HG03045 (cell line): ENCODE results near the gene HDHD2.
A peak's percentile ranks its signal among the peaks of the same experiment; 100 is the strongest.

Experiments used
- ATAC-seq: cut with Tn5 transposase; IDR thresholded peaks from one replicate; pipeline ENCODE4 v1.9.1; 2021; ENCODE audit warnings: mild to moderate bottlenecking, moderate library complexity; ENCODE audit not compliant: unreplicated experiment

HDHD2 gene

DNA sequence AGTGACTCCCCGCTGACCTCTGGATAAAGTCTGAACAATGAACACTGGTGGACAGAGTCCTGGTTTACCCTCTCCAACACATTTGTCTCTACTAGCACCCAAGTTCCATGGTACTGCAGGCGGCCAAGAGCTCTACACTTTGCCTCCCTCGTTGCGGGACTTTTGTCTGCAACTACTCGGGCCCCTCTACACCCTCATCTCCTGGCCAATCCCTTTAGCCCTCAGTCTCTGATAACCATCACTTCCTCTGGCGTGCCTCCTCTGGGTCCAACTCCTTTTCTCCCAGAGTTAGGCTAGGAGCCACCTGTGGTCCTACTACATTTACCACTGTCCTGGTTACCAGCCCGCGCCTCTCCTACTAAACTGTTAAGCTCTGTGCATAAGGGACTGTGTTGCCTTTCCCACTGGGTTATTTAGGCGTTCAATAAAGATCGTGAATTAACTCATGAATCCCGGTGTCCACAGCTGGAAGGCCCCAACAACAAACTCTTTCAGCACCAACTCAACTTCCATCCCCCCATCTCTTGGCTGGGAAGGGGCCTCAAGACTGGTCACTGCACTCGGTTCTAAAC, 757 bp downstream of the HDHD2 start:
- ATAC-seq: no peak

- no peak for ATAC-seq
These were observed 4.1 kb downstream of the HDHD2 start for GRCh38 chr18:47146206-47146605.

DNA sequence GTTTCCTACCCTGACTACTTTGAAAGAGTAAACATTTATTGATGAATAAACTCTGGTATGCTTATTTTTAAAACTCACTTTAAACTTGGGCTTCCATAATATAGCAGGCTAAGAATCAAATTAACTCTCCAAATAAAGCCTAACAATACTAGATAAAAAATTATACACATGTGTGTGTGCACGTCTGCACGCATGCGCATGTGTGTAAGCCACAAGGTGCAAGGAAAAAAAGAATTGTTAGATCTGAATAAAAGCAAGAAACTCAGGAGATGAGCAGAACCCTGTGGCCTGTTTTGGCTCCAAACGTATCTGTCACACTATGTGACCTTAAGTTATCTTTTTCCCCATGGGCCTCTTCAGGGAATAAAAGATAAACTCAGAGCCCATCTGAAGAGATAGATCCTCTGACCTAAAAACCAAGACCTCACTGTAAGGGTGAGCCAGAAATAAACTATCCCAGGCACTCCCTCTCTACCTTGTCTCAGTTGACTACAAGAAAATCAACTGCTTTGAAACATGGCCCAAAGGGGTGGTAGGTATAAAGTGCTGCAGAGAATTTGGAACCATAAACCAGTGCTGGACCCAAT, 6.3 kb downstream of the HDHD2 start:
- no peak for ATAC-seq

DNA sequence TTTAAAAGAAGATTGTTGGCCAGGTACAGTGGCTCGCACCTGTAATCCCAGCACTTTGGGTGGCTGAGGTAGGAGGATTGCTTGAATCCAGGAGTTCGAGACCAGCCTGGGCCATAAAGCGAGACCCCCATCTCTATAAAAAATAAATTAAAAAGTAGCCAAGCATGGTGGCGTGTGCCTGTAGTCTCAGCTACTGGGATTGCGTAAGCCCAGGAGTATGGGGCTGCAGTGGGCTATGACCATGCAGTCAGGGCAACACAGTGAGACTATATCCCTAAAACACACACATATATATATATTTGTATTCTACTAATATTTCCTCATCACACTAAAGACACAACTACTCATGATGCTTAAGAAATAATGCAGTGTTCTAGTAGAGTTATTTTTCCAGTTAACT, 7.1 kb downstream of the HDHD2 start:
- no peak for ATAC-seq

- ATAC-seq: no peak
These were observed 9.0 kb downstream of the HDHD2 start for GRCh38 chr18:47141289-47141688.

DNA sequence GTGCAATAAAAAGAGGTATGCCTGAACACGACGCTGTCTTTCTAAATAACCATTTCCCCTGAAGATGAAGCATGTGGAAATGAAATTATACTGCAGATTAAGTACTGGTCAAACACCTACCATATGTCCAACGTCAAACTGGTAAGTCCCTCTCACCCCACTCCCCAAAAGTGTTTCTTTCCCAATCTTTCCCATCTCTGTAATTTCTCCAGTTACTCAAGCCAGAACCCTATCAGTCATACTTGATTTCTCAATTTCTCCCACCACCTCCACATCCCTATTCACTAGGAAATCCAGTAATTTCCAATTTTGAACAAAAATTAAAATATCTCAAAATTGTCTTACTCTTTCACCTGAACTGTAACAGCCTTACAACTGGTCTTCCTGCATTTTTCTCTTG, 29.2 kb downstream of the HDHD2 start:
- ATAC-seq: no peak

DNA sequence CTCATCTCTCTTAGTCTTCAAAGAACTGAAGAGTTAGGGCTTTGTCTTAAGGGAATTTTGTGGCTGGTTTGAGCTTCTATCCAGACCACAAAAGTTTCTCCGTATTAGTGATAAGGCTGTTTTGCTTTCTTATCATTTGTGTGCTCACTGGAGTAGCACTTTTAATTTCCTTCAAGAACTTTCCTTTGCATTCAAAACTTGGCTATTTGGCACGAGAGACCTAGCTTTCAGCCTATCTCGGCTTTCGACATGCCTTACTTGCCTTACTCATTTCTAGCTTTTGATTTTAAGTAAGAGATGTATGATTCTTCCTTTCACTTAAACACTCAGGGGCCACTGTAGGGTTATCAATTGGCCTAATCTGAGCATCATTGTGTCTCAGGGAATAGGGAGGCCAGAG, 29.9 kb downstream of the HDHD2 start:
- peak; percentile 78 for ATAC-seq

DNA sequence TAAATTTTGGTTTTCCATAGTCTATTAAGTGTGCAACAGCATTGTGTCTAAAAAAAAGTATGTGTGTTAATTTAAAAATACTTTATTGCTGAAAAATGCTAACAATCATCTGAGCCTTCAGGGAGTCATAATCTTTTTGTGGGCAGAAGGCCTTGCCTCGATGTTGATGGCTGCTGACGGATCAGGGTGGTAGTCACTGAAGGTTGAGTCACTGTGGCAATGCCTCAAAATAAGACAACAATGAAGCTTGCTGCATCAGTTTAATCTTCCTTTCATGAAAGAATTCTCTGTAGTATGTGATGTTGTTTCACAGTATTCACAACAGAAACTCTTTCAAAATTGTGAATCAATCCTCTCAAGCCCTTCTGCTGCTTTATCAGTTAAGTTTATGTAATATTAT, 31.3 kb downstream of the HDHD2 start:
- ATAC-seq: no peak

GRCh38 chr18:47115205-47115604, 35.1 kb downstream of the HDHD2 start:
- no peak for ATAC-seq

- ATAC-seq: no peak
These were observed 36.3 kb downstream of the HDHD2 start for GRCh38 chr18:47113796-47114540.

DNA sequence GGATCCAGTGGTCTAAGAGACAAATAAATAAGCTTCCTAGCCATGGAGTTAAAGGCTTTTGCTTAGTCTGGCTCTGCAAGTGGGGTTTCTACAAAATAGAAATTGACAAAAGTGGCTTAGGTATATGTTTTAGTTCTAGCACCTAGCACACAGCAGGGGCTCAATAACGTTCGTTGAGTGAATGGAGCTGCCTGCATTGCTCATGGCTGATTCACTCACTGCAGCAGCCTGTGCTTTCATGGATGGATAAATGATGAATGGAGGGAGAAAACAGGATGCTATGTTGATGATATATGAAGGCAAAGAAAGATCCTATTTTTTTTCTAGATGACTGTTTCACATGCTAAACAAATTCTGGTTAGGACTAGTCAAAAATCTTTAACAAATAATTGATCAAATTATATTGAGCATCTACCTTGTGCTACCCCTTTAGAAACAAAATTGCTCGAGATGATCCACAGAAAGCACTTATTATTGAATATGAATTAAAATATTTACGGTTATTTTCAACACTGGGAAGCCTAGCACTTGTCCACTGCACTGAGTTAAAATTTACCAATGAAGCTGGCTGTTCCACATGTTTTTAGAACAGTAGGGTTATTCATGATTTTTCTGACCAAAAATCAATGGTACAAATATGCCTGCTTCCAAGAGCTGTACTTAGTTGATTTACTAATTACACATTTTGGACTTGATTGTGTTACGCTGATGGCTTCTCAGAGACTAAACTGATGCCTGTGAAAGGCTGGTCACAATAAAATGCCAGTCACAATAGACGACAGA, 39.6 kb downstream of the HDHD2 start:
- no peak for ATAC-seq

- ATAC-seq: no peak
These were observed 40.6 kb downstream of the HDHD2 start for GRCh38 chr18:47109720-47110119.

DNA sequence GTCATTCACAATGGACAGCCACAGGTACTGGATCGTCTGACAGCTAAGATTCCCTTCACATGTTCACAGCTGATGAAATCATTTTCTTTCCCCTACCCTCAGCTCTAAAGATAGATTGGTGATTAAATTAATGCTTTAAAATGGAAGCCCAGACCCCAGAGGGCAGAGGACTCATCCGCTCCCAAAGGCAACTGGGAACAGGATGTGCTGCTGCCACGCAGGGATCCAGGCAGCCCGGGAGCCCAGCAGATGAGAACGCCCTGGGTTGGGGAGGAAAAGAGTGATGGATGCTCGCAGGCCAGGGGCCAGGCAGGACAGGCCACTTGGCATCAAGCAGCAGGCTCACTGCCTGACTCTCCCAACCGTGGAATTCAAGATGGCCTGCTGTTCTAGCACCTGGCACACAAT, 41.3 kb downstream of the HDHD2 start:
- ATAC-seq: no peak

- ATAC-seq: no peak
These were observed 41.9 kb downstream of the HDHD2 start for GRCh38 chr18:47108373-47108772.

DNA sequence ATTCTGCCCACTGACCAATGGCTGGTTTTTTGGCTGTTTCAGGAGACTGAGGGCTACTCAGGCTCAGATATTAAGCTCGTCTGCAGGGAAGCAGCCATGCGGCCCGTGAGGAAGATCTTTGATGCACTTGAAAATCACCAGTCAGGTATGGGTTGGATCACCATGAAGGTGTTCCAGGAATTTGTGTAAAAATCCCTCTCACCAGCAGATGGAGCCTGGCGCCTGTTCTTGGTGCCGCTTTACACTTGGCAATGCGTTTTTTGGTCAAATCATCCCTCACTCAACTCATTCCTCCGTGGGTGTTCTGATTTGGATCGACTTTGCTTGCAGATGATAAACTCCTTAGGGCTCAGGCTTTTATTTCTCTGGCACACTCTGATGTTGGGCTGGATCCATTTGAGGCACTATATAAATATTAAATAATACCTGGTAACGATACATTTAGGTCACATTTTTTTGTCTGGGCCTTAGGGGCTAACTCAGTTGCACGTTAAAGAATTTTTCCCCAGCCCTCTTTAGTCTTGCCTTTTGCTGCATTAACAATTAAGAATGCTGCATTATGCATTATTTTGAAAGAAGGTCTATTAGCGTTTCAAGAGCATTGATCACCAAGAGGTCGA, 50.0 kb downstream of the HDHD2 start:
- no peak for ATAC-seq

DNA sequence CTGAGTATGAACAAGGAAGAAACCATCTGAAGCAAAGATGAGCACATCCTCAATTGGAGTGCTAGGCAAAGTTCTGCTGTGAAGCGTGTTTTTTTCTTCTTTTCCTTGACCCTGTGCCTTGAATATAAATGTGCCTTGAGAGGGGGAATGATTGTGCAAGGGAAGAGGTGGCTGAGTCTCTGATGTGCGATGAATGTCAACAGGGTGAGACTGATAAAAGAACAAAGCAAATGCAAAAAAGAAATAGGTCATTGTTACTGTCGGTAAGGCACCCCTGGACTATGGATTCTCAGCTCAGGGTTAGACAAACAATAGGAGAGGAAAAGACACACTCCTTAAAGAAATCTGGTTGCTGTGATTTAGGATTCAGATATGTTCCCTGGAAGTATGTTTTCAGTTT, 54.5 kb downstream of the HDHD2 start:
- no peak for ATAC-seq

DNA sequence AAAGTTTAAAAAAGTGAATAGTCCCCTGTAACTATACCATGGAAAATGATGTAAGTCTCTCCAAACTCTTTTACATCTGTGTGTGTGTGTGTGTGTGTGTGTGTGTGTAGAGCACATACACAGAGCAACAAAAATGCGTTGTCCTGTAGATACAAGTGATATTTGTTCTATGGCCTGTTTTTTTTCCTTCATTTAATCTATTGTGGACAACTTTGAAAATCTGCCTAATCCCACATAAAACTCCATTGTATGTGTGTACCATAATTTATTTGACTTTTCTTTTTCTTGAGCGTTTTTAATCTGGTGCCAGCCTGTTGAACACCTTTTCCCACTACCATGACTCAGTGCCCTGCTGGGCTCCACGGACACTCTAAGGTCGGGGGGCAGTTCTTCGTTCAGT, 62.6 kb downstream of the HDHD2 start:
- ATAC-seq: no peak

DNA sequence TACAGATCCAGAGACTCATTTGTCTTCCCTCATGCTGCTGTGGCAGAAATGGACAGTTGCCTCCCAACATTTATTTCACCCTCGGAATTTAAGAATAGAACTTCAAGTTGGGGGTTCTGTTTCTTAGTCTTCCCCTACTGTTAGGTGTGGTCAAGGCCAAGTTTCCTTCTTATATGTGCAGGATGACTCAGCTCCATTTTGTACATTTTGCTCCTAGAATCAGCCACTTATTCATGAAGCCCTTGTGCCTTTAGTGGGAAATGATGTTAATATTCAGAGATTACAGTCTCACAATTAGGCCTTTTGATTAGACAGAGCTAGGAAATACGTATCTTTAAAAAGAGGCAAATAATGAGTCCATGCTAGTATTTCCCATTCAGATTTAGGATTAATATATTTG, 68.7 kb downstream of the HDHD2 start:
- no peak for ATAC-seq

- no peak for ATAC-seq
These were observed 69.4 kb downstream of the HDHD2 start for GRCh38 chr18:47080872-47081271.

DNA sequence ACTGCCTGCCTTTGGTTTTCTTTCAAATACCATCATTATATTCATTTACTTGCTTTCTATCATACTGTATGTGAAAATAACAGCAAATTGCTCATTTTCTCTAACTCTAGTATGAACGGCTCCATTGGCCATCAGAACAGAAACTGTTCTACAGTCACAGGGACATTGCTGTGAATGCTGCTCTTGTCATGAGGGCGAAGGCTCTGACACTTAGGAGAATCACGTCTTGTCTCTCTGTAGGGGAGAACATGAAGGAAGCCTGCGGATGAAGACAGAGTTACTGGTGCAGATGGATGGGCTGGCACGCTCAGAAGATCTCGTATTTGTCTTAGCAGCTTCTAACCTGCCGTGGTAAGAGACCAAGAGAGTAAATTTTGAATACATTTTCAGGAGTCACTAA, 73.2 kb downstream of the HDHD2 start:
- no peak for ATAC-seq
